Adrenal gland (tissue), 5 donors: Measurements from ENCODE around the gene RYR3.

ENCODE experiments used
- CTCF ChIP-seq, 6 experiments: fragments of 450-650 bp in 4 of 6; fragments of 200-600 bp in 2 of 6; sonication (generic) in 1 of 6; IDR thresholded peaks; 1 replicate in 5 of 6; 2 replicates in 1 of 6; pipeline versions ENCODE4 v1.5.1 to v1.8.0; 2016 to 2021; ENCODE audit warnings: antibody characterized with exemption in 6 of 6, mild to moderate bottlenecking in 2 of 6, moderate library complexity in 1 of 6
- POLR2A ChIP-seq, 2 donors: fragments of 450-650 bp; IDR thresholded peaks; one replicate each; pipeline ENCODE4 v1.6.1; 2017; ENCODE audit warnings: antibody characterized with exemption in 2 of 2, mild to moderate bottlenecking in 2 of 2, moderate library complexity in 1 of 2
- donor health status: DM: no; HTN: no; CAD: no.

- TF ChIP-seq CTCF (IDR thresholded peaks at IDR 0.05): no peak
- TF ChIP-seq POLR2A (IDR thresholded peaks at IDR 0.05): no peak
These were observed 274.0 kb downstream of the RYR3 start for GRCh38 chr15:33584797-33585196.
